HG02623 (cell line): ENCODE results near the gene ADAD2.
A peak's percentile ranks its signal among the peaks of the same experiment; 100 is the strongest.

Source experiments
- ATAC-seq: cut with Tn5 transposase; IDR thresholded peaks from one replicate; pipeline ENCODE4 v1.9.1; 2021; ENCODE audit warnings: moderate library complexity; ENCODE audit not compliant: unreplicated experiment

Gene ADAD2

GRCh38 chr16:84190731-84191388 lies at the start of gene ADAD2:
Gene ADAD2 (plus strand): TSS chr16:84191157. CDS start chr16:84191231, 74 bp downstream.
- no peak for ATAC-seq

- no peak for ATAC-seq
Observed at GRCh38 chr16:84143081-84143480, 47.9 kb upstream of the ADAD2 start.

- ATAC-seq: no peak
Observed at GRCh38 chr16:84143784-84144199, 47.2 kb upstream of the ADAD2 start.

GRCh38 chr16:84144209-84144858 lies 46.6 kb upstream of the ADAD2 start:
- peak; percentile 9 for ATAC-seq

GRCh38 chr16:84144859-84145639 lies 45.9 kb upstream of the ADAD2 start, which contains the start of the genes DNAAF1 and HSDL1:
Gene DNAAF1 (plus strand): TSS chr16:84145308. CDS start chr16:84145441, 133 bp downstream.
Gene HSDL1 (minus strand): TSS chr16:84145177. CDS start chr16:84131321, 13,856 bp downstream.
- ATAC-seq: peak; percentile 70

- ATAC-seq: no peak
Observed at GRCh38 chr16:84150926-84151325, 40.0 kb upstream of the ADAD2 start.

GRCh38 chr16:84153660-84154214 lies 37.2 kb upstream of the ADAD2 start:
- ATAC-seq: no peak

- no peak for ATAC-seq
Observed at GRCh38 chr16:84155226-84155625, 35.7 kb upstream of the ADAD2 start.

- ATAC-seq: no peak
Observed at GRCh38 chr16:84155771-84156170, 35.2 kb upstream of the ADAD2 start.

- no peak for ATAC-seq
Observed at GRCh38 chr16:84156342-84156784, 34.6 kb upstream of the ADAD2 start.

- no peak for ATAC-seq
Observed at GRCh38 chr16:84159007-84159406, 31.9 kb upstream of the ADAD2 start.

GRCh38 chr16:84159800-84160199 lies 31.2 kb upstream of the ADAD2 start:
- no peak for ATAC-seq

- no peak for ATAC-seq
Observed at GRCh38 chr16:84161037-84161436, 29.9 kb upstream of the ADAD2 start.

GRCh38 chr16:84161801-84162200 lies 29.2 kb upstream of the ADAD2 start:
- no peak for ATAC-seq

- no peak for ATAC-seq
Observed at GRCh38 chr16:84165746-84166145, 25.2 kb upstream of the ADAD2 start.

GRCh38 chr16:84166796-84167695 lies 23.9 kb upstream of the ADAD2 start:
- no peak for ATAC-seq

GRCh38 chr16:84169765-84170310 lies 21.1 kb upstream of the ADAD2 start:
- no peak for ATAC-seq

- no peak for ATAC-seq
Observed at GRCh38 chr16:84174396-84174795, 16.6 kb upstream of the ADAD2 start.

- ATAC-seq: peak; percentile 68
Observed at GRCh38 chr16:84175350-84176081, 15.4 kb upstream of the ADAD2 start.
